ENCODE data around the gene TP53RK.

- TF ChIP-seq GATA3 (IDR thresholded peaks at IDR 0.05; ENCODE audit: low read depth, low read length) (no peak), GATA2 (IDR thresholded peaks at IDR 0.05; ENCODE audit: low read depth, low read length) (no peak)
Measured at GRCh38 chr20:46696791-46697279, 7.6 kb upstream of the TP53RK start.

Measured in SH-SY5Y (cell line).